Measurements from ENCODE around the gene ZFTA.

ZFTA gene

DNA sequence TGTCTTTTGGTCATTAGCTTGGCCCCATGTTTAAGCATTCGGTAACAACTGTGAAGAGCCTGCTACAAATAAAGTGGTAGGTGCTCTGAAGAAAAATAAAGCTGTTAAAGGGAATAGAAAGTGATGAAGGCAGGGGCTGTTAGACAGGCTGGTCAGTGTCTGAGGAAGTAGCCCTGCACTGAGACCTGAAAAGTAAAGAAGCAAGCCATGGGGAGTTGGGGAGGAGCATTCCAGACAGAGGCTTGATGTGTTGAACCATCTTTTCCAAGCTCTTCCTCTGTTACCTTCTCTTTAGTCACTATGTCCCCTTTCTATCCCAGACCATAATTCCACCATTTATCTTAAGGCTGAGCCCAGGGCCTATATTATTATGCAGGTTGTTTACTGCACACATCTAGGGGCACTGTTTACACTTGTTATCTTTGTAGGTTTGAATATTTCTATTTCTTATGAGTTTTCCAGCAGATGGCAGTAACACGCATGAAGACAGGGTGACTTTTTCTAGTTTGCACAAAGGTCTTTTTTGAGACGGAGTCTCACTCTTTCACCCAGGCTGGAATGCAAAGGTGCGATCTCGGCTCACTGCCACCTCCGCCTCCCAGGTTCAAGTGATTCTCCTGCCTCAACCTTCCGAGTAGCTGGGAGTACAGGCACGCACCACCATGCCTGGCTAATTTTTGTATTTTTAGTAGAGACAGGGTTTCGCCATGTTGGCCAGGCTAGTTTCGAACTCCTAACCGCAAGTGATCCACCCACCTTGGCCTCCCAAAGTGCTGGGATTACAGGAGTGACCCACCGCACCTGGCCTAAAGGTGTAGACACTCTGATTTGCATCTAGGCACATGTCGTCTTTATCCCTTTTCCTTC, 23.0 kb downstream of the ZFTA start:
- no peak for DNase-seq

DNA sequence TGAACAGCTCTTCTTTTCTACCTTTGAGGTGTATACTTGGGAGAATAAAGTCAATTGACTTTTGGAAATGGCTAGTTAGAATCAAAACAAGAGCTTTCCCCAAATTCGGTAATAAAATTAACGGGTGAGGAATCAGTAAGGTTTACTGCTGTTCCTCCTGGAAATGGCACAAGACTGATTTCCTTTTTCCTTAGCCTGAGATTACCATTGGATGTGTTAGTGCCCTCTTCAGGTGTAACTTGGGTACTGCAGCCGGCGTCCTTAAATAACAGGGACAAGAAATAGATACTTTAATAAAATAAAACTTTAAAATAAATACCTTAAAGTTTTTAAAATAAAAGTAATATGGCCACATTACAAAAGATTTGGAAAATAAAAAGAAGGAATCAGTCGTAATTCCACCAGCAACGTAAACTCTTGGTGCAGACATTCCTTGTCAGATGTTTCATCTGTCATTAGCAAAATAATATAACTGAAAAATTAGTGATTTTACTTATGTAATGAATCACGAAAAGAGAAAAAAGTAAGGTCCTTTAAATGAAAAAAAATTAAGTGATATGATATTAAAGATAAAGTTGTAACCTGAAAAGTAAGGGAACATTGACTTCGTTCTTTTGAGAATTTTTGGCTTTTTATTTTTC, 29.7 kb downstream of the ZFTA start:
- peak; percentile 76 to 81 for DNase-seq

- no peak for DNase-seq
Measured at GRCh38 chr11:63737718-63738117, 30.9 kb downstream of the ZFTA start.

GRCh38 chr11:63736864-63737263, 31.7 kb downstream of the ZFTA start:
- DNase-seq, result no peak

DNA sequence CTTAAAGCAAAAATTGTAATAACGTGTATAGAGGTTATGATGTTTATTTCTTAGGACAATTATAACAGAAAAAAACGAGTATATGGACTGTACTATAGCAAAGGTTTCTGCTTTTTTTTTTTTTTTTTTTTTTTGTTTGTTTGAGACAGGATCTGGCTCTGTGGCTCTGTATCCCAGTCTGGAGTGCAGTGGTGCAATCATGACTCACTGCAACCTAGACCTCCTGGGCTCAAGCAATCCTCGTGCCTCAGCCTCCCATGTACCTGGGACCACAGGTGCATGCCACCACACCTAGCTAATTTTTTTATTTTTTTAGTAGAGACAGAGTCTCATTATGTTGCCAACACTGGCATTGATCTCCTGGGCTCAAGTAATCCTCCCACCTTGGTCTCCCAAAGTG, 39.2 kb downstream of the ZFTA start:
- DNase-seq, result no peak

DNA sequence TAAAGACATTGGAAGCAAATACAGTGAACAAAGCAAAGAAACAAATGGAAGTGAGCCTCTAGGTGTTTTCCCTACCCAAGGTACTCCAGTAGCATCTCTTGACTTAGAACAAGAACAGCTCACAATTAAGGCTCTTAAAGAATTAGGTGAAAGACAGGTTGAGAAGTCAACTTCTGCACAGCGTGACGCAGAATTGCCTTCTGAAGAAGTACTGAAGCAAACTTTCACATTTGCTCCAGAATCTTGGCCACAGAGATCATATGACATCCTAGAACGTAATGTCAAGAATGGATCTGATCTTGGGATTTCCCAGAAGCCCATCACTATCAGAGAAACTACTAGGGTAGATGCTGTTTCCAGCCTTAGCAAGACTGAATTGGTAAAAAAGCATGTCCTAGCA, 48.0 kb downstream of the ZFTA start:
- DNase-seq, result no peak

DNA sequence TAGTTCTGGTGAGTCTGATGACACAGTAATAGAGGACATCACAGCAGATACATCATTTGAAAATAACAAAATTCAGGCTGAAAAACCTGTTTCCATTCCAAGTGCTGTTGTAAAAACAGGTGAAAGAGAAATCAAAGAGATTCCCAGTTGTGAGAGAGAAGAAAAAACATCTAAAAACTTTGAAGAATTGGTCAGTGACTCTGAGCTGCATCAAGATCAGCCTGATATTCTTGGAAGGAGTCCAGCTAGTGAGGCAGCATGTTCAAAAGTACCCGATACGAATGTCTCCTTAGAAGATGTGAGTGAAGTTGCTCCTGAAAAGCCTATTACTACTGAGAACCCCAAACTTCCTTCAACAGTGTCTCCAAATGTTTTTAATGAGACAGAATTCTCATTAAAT, 48.6 kb downstream of the ZFTA start:
- no peak for DNase-seq

DNA sequence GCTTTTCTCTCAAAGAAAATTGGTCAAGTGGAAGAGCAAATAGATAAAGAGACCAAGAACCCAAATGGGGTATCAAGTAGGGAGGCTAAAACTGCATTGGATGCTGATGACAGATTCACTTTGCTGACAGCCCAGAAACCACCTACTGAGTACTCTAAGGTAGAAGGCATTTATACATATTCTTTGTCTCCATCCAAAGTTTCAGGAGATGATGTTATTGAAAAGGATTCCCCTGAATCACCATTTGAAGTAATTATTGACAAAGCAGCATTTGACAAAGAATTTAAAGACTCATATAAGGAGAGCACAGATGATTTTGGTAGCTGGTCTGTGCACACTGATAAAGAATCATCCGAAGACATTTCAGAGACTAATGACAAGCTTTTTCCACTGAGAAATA, 49.6 kb downstream of the ZFTA start:
- no peak for DNase-seq

Data from activated T-cell treated with anti-CD3 and anti-CD28 coated beads, Interleukin-2, amount 50 U/mL, for 48 hours (primary cell).